Stimulated activated CD4-positive, alpha-beta T cell treated with anti-CD3 and anti-CD28 coated beads, TNF-alpha, amount 100 ng/mL, for 1 hour (primary cell): ENCODE results near the gene GPSM1.
"Not testable (repeated sequence)": the region's sequence is repeated elsewhere in the genome, so short reads cannot be mapped to it uniquely, and the experiment has no call there.

Source experiments
- DNase-seq, 3 donors: peaks; one replicate each; pipeline ENCODE4 v3.0.0-alpha.2; 2020; ENCODE audit warnings: low read depth in 3 of 3, low spot score in 1 of 3

The GPSM1 gene

GRCh38 chr9:136343121-136343883, 16.0 kb downstream of the GPSM1 start:
- DNase-seq: no peak

GRCh38 chr9:136343884-136344269, 16.5 kb downstream of the GPSM1 start:
- no peak for DNase-seq

- no peak for DNase-seq
Observed at GRCh38 chr9:136344544-136345280, 17.4 kb downstream of the GPSM1 start.

GRCh38 chr9:136345281-136346156, 18.2 kb downstream of the GPSM1 start:
- no peak for DNase-seq

GRCh38 chr9:136346157-136346481, 18.8 kb downstream of the GPSM1 start:
- no peak for DNase-seq

GRCh38 chr9:136346927-136347465, 19.7 kb downstream of the GPSM1 start:
- DNase-seq: no peak

GRCh38 chr9:136347472-136348256, 20.3 kb downstream of the GPSM1 start:
- DNase-seq: no peak

- DNase-seq: no peak
Observed at GRCh38 chr9:136348691-136349090, 21.4 kb downstream of the GPSM1 start.

- no peak for DNase-seq
Observed at GRCh38 chr9:136349546-136349945, 22.2 kb downstream of the GPSM1 start.

- DNase-seq: no peak
Observed at GRCh38 chr9:136351252-136351800, 24.0 kb downstream of the GPSM1 start.

GRCh38 chr9:136351868-136352267, 24.5 kb downstream of the GPSM1 start:
- not testable (repeated sequence) for DNase-seq

- DNase-seq: no peak
Observed at GRCh38 chr9:136352682-136353081, 25.3 kb downstream of the GPSM1 start.

- no peak for DNase-seq
Observed at GRCh38 chr9:136353088-136353487, 25.7 kb downstream of the GPSM1 start.

- no peak for DNase-seq
Observed at GRCh38 chr9:136353757-136354488, 26.6 kb downstream of the GPSM1 start.

GRCh38 chr9:136354592-136355085, 27.3 kb downstream of the GPSM1 start:
- DNase-seq: no peak

GRCh38 chr9:136355616-136356557, 28.5 kb downstream of the GPSM1 start:
- no peak for DNase-seq

- DNase-seq: no peak
Observed at GRCh38 chr9:136357202-136357725, 29.9 kb downstream of the GPSM1 start.

- no peak for DNase-seq
Observed at GRCh38 chr9:136358016-136358415, 30.7 kb downstream of the GPSM1 start.
